Nephron progenitor cell (in vitro differentiated cells): Measurements from ENCODE around the gene FAM210B.

Experiments used
- DNase-seq: peaks from one replicate; pipeline ENCODE4 v3.0.0; 2021
- H3K27ac Mint-ChIP-seq: 2 replicates; pipeline ENCODE4 v1.8.0; 2021; ENCODE audit warnings: mild to moderate bottlenecking, moderate library complexity, mixed read lengths
- H3K27me3 Mint-ChIP-seq: 2 replicates; pipeline ENCODE4 v1.8.0; 2021; ENCODE audit warnings: mild to moderate bottlenecking, low read depth, mixed read lengths; ENCODE audit not compliant: poor library complexity
- H3K36me3 Mint-ChIP-seq: 2 replicates; pipeline ENCODE4 v1.8.0; 2021; ENCODE audit warnings: low read depth, mixed read lengths
- H3K4me1 Mint-ChIP-seq: 2 replicates; pipeline ENCODE4 v1.8.0; 2021; ENCODE audit warnings: mixed read lengths
- H3K4me3 Mint-ChIP-seq: 2 replicates; pipeline ENCODE4 v1.8.0; 2021; ENCODE audit warnings: mild to moderate bottlenecking, moderate library complexity, mixed read lengths
- H3K9me3 Mint-ChIP-seq: 2 replicates; pipeline ENCODE4 v1.8.0; 2021; ENCODE audit warnings: mild to moderate bottlenecking, moderate library complexity, mixed read lengths
- CTCF ChIP-seq: fragments of 200-600 bp; sonication (generic); IDR thresholded peaks from 2 replicates; pipeline ENCODE4 v1.5.0; 2021; ENCODE audit warnings: antibody characterized with exemption

Gene FAM210B

DNA sequence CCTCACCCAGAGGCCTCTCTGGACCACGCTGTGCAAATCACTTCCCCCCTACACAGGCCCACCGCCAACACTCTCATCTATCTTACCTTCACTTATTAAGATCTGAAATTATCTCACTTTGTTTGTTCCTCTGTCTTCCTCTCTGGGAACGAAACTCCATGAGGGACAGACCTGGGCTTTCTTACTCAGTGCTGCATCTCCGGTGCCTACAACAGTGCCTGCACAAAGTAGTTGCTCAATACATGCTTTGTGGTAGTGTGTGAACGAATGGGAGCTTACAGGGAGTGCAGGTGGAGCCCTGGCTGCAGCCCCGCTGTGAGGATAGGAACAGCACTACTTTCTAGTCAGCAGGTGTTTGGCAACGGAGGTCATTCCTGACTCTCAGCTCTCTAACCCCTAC lies 58.6 kb downstream of the FAM210B start:
- no peaks in the 10 kb centered on the region for H3K9me3 Mint-ChIP-seq
- peaks cover 16% of the 10 kb centered on the region for H3K36me3 Mint-ChIP-seq
- peaks cover 14% of the 10 kb centered on the region for H3K4me1 Mint-ChIP-seq
- no peak for TF ChIP-seq CTCF
- DNase-seq: no peak
- H3K27ac Mint-ChIP-seq: no peak overlapping the region
- no peak overlapping the region for H3K4me3 Mint-ChIP-seq
- peaks cover 11% of the 10 kb centered on the region for H3K27me3 Mint-ChIP-seq

DNA sequence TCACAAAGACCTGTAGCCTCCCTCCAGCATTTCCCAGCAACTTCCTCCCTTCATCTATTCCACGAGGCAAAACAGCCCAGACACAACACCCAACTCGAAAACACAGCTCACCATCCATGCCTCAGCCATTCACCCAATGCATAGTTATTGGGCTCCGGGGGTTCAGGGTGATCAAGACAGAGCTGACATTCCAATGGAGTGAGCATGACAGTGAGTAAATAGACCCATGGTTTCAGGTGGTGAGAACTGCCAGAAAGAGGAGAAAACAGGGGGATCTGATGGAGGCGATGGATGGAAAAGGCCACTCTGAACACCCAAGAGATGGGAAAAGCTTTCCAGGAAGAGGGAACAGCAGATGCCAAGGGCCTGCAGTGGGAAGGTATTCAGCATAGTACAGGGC lies 59.1 kb downstream of the FAM210B start:
- Mint-ChIP-seq H3K27ac (no peak overlapping the region), H3K27me3 (peaks cover 8% of the 10 kb centered on the region), H3K9me3 (no peaks in the 10 kb centered on the region), H3K4me3 (no peak overlapping the region), H3K36me3 (peaks cover 11% of the 10 kb centered on the region), H3K4me1 (peaks cover 16% of the 10 kb centered on the region)
- no peak for TF ChIP-seq CTCF
- DNase-seq: no peak
